HG02840 (cell line): ENCODE measurements around the gene GJB2.

ENCODE experiments used
- ATAC-seq: cut with Tn5 transposase; IDR thresholded peaks from one replicate; pipeline ENCODE4 v1.9.1; 2021; ENCODE audit warnings: mild to moderate bottlenecking, moderate library complexity, moderate number of reproducible peaks; ENCODE audit not compliant: unreplicated experiment, low FRiP score

The GJB2 gene

DNA sequence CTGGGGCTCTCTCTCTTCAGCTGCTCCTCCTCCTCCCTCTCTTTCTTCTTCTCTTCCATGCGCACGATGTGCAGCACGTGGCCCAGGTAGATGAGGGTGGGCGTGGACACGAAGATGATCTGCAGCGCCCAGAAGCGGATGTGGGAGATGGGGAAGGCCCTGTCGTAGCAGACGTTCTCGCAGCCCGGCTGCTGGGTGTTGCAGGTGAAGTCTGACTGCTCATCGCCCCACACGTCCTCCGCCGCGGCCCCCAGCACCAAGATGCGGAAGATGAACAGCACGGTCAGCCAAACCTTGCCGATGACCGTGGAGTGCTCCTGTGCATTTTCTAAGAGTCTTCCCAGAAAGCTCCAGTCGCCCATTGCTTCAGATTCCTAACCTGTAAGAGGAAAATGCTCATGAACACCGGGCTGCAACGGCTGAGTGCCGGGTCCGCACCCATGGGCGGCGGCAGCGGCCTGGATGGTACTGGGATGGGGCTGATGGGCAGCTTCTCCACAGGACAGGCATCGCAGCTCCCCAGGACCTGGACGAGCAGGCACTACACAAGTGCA lies 49.7 kb downstream of the GJB2 start:
- no peak for ATAC-seq

DNA sequence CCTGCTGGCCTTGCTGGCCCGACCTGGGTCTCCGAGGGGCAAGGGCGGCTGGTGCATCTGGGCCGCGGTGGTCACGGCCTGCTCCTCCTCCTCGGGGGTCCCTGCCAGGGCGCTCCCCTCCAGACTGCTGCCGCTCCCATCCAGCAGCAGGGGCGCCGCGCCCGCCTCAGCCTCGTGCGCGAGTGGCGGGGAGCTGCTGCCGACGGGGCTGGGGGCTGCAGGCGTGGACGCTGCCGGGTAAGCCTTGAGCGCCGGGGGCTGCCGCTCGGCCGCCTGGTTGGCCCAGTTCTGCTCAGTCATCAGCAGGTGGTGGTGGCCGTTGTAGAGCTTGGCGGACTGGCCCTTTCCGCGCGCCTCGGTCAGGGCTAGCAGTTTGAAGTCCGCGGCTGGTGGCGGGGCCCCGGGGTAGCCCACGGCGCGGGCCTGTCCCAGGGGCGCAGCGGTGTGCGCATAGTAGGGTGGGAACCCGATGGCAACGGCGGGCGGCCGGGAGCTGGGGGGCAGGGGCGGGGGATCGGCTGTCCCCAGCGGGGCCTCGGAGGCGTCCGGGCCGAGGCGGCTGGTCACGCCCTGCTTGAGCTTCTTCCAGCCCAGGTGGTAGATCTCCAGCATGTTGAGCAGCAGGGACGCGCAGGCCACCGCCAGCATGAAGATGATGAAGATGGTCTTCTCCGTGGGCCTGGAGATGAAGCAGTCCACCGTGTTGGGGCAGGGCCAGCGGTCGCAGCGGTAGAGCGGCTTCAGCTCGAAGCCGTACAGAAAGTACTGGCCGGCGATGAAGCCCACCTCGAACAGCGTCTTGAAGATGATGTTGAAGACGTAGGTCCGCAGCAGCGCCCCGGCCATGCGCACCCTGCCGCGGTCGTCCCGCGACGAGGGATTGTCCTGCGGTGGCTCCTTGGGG lies 50.5 kb downstream of the GJB2 start:
- ATAC-seq, result no peak

DNA sequence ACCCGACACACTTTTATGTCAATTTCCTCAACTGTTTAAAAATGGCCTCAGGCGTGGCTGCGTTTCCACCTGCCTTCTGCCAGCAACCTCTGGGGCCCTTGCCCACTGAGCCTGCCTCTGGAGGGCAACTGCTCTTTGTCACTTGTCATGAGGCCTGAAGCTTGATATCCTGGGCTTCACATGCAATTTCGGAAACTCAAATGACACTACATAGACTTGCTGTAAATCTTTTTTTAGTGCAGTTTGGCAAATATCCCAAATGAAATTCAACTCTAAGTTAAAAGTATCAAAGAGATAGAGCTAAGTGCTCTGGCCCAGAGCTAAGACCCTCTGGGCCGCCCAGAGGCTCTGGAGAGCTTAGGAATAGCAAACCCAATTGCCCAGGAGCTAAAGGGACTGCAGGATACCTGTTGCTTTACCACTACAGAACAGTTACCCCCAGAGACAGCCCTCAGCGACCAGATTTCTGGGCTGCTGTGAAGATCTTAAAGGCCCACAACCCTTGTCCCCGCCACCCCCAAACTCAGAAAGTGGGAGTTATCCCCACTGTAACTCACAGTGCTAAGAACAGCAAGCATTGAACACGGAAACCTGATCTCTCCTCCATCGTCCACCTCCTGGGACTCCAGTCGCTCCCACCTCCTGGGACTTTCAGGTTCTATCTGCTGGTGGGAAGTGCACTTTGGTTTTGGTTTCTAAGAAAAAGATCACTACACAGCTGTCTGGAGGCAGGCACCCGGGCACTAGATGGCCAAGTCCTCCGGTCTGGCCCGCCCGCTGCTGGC lies 51.3 kb downstream of the GJB2 start:
- ATAC-seq, result no peak

DNA sequence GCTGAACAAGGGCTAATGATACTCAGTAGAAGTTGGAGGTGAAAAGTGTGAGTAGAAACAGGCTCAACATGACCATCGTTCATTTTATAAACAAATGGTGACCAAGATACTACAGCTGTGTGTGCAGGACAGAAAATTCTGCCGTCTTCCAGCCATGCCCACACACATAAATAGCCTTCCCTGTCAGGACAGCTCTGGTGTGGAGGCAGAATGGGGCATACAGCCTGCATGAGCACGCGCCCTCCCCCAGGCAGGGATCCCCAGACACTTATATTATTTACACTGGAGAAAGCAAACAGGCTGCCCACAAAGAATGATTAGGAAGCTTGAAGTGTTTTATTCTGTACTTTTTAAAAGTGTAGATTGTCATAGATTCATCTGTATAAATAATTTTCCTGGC lies 52.3 kb downstream of the GJB2 start:
- no peak for ATAC-seq

DNA sequence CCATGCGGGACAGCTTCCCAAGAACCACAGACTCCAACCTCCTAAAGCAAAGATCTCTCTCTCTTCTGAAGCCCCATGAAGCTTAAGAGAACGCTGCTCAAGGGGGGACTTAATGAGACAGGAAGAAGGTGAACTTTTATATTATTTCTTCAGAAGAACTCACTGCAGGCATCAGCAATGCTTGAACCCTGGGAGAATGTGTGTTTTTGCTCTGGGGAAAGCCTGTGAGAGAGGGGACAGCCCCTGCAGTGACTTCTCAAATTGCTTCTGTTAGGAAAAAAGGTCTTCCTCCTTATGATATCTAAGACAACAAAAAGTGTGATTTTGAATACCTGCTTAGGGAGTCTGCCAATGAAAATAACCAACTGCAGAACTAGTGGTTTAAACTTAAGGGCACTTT lies 54.9 kb downstream of the GJB2 start:
- no peak for ATAC-seq
